ENCODE data around the gene DYSF.

Gene DYSF

DNA sequence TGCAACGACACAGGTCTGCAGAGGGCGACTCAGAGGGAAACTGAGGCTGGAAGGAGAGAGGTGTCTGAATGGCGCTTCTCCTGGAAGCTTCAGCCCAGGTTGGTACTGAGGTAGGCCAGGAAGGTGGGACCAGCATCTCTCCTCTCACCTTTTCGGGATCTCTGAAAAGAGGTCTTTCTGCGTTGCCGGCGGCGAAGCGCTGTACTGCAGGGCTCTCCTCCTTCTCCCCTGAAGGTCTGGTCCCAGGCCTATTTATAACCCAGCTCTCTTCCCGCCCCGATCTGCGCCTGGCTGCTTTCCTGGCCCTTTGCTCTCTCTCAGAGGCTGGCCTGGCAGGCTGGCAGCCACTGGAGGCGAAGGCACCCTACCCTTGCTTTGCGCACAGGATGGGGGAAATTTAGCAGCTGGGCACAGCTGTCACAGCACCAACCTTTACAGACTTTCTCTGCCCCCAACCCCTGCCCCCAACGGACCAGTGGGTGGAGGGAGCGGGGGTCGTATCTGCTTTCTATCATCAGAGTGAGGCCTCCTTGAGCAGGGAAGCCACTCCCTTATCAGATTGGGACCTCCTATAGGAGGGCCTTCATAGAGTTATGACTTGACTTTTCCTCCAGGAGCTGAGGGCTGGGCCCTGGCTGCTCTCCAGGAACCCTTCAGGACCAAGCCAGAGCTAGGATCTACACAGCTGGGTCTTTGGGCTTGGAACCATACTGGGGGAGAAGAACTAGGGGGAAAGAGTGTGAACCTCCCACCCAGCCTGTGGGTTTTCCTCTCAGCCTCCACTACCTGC lies 1.1 kb downstream of the DYSF start:
- H3K9ac ChIP-seq (ENCODE audit: insufficient read length): no peak overlapping the region
- no peak for DNase-seq (ENCODE audit: low read depth, low spot score)
- no peaks in the 10 kb centered on the region for H3K36me3 ChIP-seq (ENCODE audit: insufficient read depth, low read length)
- H3K27ac ChIP-seq: no peak overlapping the region
- TF ChIP-seq FOXP2 (optimal IDR thresholded peaks at IDR 0.05; ENCODE audit: control extremely low read depth, extremely low read length, insufficient read depth): no peak
- no peak for TF ChIP-seq EZH2 (IDR thresholded peaks at IDR 0.05)
- no peak for TF ChIP-seq POLR2AphosphoS5 (IDR thresholded peaks at IDR 0.05; ENCODE audit: borderline replicate concordance, low read depth, low read length)
- no peak overlapping the region for H3K4me3 ChIP-seq
- H3K9me3 ChIP-seq (ENCODE audit: low read depth, low read length): no peaks in the 10 kb centered on the region

GRCh38 chr2:71455011-71455740 lies 1.8 kb downstream of the DYSF start:
- no peak overlapping the region for H3K27ac ChIP-seq
- H3K9me3 ChIP-seq (ENCODE audit: low read depth, low read length): no peaks in the 10 kb centered on the region
- no peak for TF ChIP-seq POLR2AphosphoS5 (IDR thresholded peaks at IDR 0.05; ENCODE audit: borderline replicate concordance, low read depth, low read length)
- TF ChIP-seq EZH2 (IDR thresholded peaks at IDR 0.05): no peak
- no peak for TF ChIP-seq FOXP2 (optimal IDR thresholded peaks at IDR 0.05; ENCODE audit: control extremely low read depth, extremely low read length, insufficient read depth)
- H3K36me3 ChIP-seq (ENCODE audit: insufficient read depth, low read length): no peaks in the 10 kb centered on the region
- no peak overlapping the region for H3K4me3 ChIP-seq
- no peak for DNase-seq (ENCODE audit: low read depth, low spot score)
- H3K9ac ChIP-seq (ENCODE audit: insufficient read length): no peak overlapping the region

DNA sequence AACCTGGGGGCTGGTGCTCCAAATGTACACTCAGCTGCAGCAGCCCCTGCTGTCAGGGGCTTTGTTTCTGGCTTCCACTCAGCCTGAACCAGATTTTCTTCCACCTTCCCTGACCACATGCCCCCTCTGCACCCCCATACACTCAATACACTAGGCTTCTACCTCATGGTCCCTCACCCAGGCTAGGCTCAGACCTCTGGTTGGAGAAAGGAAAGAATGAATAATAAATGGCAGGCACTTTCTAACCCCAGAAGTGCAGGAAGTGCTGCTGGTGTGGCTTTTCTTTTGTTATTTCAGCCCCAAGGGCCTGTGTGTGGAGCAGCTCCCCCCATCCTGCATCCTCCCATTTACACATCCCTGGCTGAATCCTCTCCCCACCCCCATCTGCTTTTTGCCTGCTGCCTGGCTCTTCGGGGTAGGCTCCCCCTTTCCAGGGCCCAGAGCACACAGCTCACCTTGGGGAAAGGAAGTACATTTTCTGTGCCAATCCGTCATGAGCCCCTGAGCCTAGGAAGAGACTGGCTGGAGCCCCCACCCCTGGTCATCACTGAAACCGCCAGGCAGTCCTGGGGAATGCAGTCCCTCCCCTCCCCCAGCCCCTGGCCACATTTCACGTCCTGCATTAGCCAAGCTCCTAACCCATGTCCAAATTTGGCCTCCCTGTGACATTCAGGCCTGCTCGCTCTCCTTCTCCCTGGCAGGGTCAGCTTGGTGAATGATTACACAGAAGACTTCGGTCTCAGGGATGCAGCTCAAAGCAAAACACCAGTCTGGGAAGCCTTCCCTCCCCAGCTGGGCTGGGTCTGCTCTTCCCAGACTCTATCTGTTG lies 2.6 kb downstream of the DYSF start:
- Histone ChIP-seq H3K9me3 (ENCODE audit: low read depth, low read length) (no peaks in the 10 kb centered on the region), H3K36me3 (ENCODE audit: insufficient read depth, low read length) (no peaks in the 10 kb centered on the region), H3K9ac (ENCODE audit: insufficient read length) (no peak overlapping the region), H3K4me3 (no peak overlapping the region), H3K27ac (no peak overlapping the region)
- no peak for TF ChIP-seq POLR2AphosphoS5 (IDR thresholded peaks at IDR 0.05; ENCODE audit: borderline replicate concordance, low read depth, low read length)
- no peak for TF ChIP-seq EZH2 (IDR thresholded peaks at IDR 0.05)
- DNase-seq (ENCODE audit: low read depth, low spot score): no peak

- DNase-seq (ENCODE audit: low read depth, low spot score): no peak
- TF ChIP-seq EZH2 (IDR thresholded peaks at IDR 0.05): no peak
- no peak for TF ChIP-seq FOXP2 (optimal IDR thresholded peaks at IDR 0.05; ENCODE audit: control extremely low read depth, extremely low read length, insufficient read depth)
- no peaks in the 10 kb centered on the region for H3K36me3 ChIP-seq (ENCODE audit: insufficient read depth, low read length)
- H3K27ac ChIP-seq: no peak overlapping the region
- no peak overlapping the region for H3K9ac ChIP-seq (ENCODE audit: insufficient read length)
- no peaks in the 10 kb centered on the region for H3K9me3 ChIP-seq (ENCODE audit: low read depth, low read length)
- no peak overlapping the region for H3K4me3 ChIP-seq
These were observed 3.3 kb downstream of the DYSF start for GRCh38 chr2:71456617-71457016.

DNA sequence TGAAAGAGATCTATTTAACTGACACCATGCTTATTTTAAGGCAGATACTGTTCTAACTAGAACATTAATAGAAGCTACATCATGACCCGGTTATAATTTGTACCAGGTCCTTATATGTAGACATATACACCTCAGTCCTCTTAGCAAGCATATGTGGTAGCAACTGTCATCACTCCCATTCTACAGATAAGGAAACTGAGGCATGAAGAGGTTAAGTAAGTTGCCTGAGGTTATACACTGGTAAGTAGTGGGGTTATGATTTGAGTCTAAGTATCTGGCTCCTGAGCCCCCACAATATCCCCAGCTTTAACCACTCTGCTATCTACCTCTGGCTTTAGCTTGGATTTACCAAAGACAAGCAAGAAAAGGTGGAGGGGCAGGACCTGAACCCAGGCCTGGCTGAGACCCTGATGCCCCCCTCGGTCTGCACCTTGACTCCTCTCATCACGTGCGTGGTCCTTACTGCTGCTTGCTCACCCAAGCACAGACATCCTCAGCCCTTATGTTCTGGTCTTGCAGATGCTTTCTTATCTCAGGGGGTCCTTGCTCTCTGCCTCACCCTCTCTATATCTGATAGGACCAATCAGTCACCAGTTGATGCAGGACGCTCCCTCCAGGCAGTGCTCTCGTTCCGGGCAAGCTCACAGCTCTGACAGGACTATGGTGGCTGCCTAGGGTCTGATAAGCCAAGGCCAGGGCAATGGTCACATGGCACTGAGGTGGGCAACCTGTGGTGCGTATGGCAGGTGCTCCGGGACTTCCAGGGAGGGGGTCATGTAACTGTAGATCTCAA lies 4.0 kb downstream of the DYSF start:
- no peak overlapping the region for H3K9ac ChIP-seq (ENCODE audit: insufficient read length)
- DNase-seq (ENCODE audit: low read depth, low spot score): no peak
- H3K9me3 ChIP-seq (ENCODE audit: low read depth, low read length): no peaks in the 10 kb centered on the region
- TF ChIP-seq POLR2AphosphoS5 (IDR thresholded peaks at IDR 0.05; ENCODE audit: borderline replicate concordance, low read depth, low read length): no peak
- no peak for TF ChIP-seq EZH2 (IDR thresholded peaks at IDR 0.05)
- no peak for TF ChIP-seq FOXP2 (optimal IDR thresholded peaks at IDR 0.05; ENCODE audit: control extremely low read depth, extremely low read length, insufficient read depth)
- no peak overlapping the region for H3K27ac ChIP-seq
- no peak overlapping the region for H3K4me3 ChIP-seq
- no peaks in the 10 kb centered on the region for H3K36me3 ChIP-seq (ENCODE audit: insufficient read depth, low read length)

GRCh38 chr2:71457923-71458322 lies 4.6 kb downstream of the DYSF start:
- TF ChIP-seq FOXP2 (optimal IDR thresholded peaks at IDR 0.05; ENCODE audit: control extremely low read depth, extremely low read length, insufficient read depth) (no peak), POLR2AphosphoS5 (IDR thresholded peaks at IDR 0.05; ENCODE audit: borderline replicate concordance, low read depth, low read length) (no peak), EZH2 (IDR thresholded peaks at IDR 0.05) (no peak)
- Histone ChIP-seq H3K27ac (no peak overlapping the region), H3K4me3 (no peak overlapping the region), H3K9ac (ENCODE audit: insufficient read length) (no peak overlapping the region), H3K36me3 (ENCODE audit: insufficient read depth, low read length) (no peaks in the 10 kb centered on the region), H3K9me3 (ENCODE audit: low read depth, low read length) (no peaks in the 10 kb centered on the region)
- DNase-seq (ENCODE audit: low read depth, low spot score): no peak

DNA sequence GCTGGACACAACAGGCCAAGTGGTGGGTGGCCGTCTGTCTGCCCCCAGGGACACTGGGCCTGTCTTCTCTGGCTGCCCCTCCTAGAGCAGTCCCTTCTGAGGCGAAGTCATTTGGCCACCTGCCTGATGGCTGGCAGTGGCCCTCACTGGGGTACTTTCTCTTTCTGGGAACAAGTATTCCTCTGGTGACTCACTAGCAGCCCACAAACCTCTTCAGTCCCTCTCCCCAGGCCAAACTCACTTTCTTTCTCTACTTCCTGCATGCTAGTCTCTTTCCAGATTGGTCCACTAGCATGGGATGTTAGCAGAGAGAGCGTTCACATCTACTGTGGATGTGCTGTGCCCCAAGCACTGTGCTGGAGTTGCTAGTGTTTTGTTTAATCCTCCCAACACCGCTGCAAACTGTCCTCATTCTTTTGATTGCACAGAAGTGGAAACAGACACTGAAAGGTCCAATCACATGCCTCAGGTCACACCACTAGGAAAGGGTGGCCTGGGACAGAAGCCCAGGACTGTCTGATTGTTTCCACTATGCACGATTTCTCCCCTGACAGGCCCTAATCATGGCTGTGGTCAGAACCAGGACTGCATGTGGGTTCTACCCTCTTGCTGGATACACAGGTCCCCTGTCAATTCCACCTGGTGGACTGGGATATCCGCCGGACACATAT lies 5.2 kb downstream of the DYSF start:
- no peaks in the 10 kb centered on the region for H3K9me3 ChIP-seq (ENCODE audit: low read depth, low read length)
- no peak overlapping the region for H3K4me3 ChIP-seq
- no peak for TF ChIP-seq FOXP2 (optimal IDR thresholded peaks at IDR 0.05; ENCODE audit: control extremely low read depth, extremely low read length, insufficient read depth)
- no peaks in the 10 kb centered on the region for H3K36me3 ChIP-seq (ENCODE audit: insufficient read depth, low read length)
- H3K27ac ChIP-seq: no peak overlapping the region
- no peak overlapping the region for H3K9ac ChIP-seq (ENCODE audit: insufficient read length)
- DNase-seq (ENCODE audit: low read depth, low spot score): no peak

Measured in SK-N-MC (cell line).